Activated CD8-positive, alpha-beta memory T cell treated with anti-CD3 and anti-CD28 coated beads for 4 hours (primary cell): Measurements from ENCODE around the gene ROPN1L.

Experiments
- DNase-seq, 2 donors: peaks; one replicate each; pipeline ENCODE4 v3.0.0-alpha.2; 2020; ENCODE audit warnings: low read depth in 2 of 2

ROPN1L gene

GRCh38 chr5:10457682-10458574 lies 16.2 kb downstream of the ROPN1L start:
- no peak for DNase-seq

- no peak for DNase-seq
Observed at GRCh38 chr5:10459080-10460055, 17.7 kb downstream of the ROPN1L start.

- no peak for DNase-seq
Observed at GRCh38 chr5:10460252-10460906, 18.7 kb downstream of the ROPN1L start.

GRCh38 chr5:10461041-10461440 lies 19.4 kb downstream of the ROPN1L start:
- DNase-seq = no peak

- no peak for DNase-seq
Observed at GRCh38 chr5:10461904-10462555, 20.4 kb downstream of the ROPN1L start.

GRCh38 chr5:10463566-10463965 lies 21.9 kb downstream of the ROPN1L start:
- no peak for DNase-seq

GRCh38 chr5:10464173-10464572 lies 22.5 kb downstream of the ROPN1L start:
- DNase-seq = no peak

GRCh38 chr5:10465726-10466125 lies 24.0 kb downstream of the ROPN1L start:
- DNase-seq = no peak

GRCh38 chr5:10466446-10467073 lies 24.9 kb downstream of the ROPN1L start:
- DNase-seq = no peak

- DNase-seq = no peak
Observed at GRCh38 chr5:10467281-10468198, 25.9 kb downstream of the ROPN1L start.

- DNase-seq = no peak
Observed at GRCh38 chr5:10468256-10468655, 26.6 kb downstream of the ROPN1L start.

GRCh38 chr5:10469253-10470050 lies 27.8 kb downstream of the ROPN1L start:
- DNase-seq = no peak

GRCh38 chr5:10470669-10471068 lies 29.0 kb downstream of the ROPN1L start:
- DNase-seq = no peak

- no peak for DNase-seq
Observed at GRCh38 chr5:10471677-10472076, 30.0 kb downstream of the ROPN1L start.

- no peak for DNase-seq
Observed at GRCh38 chr5:10474521-10475075, 32.9 kb downstream of the ROPN1L start.

- no peak for DNase-seq
Observed at GRCh38 chr5:10475931-10476676, 34.4 kb downstream of the ROPN1L start.

- DNase-seq = no peak
Observed at GRCh38 chr5:10476878-10477277, 35.2 kb downstream of the ROPN1L start.

GRCh38 chr5:10477943-10478342 lies 36.3 kb downstream of the ROPN1L start:
- no peak for DNase-seq
